HG03469 (cell line): ENCODE data around the gene TCN1.
A peak's percentile ranks its signal among the peaks of the same experiment; 100 is the strongest.

Source experiments
- ATAC-seq: cut with Tn5 transposase; IDR thresholded peaks from one replicate; pipeline ENCODE4 v1.9.1; 2021; ENCODE audit warnings: mild to moderate bottlenecking, moderate library complexity, moderate number of reproducible peaks; ENCODE audit not compliant: unreplicated experiment

TCN1 gene

GRCh38 chr11:59810189-59810910 lies 55.9 kb downstream of the TCN1 start, which contains the start of gene MRPL16:
MRPL16 (minus strand) TSS chr11:59810778; CDS start chr11:59810658, 120 bp downstream.
- peak; percentile 94 for ATAC-seq

GRCh38 chr11:59807047-59807610 lies 59.2 kb downstream of the TCN1 start:
- no peak for ATAC-seq

GRCh38 chr11:59804061-59804460 lies 62.2 kb downstream of the TCN1 start:
- no peak for ATAC-seq
